NCI-H446 treated with DMSO at 0.1 percent for 48 hours (cell line): ENCODE data around the gene MX1.

Experiments used
- DNase-seq: peaks from one replicate; lab custom pipeline; 2025; lab: John Stamatoyannopoulos, UW

Gene MX1

GRCh38 chr21:41491412-41491811 is 65.4 kb downstream of the MX1 start:
- no peak for DNase-seq

- DNase-seq: no peak
Measured at GRCh38 chr21:41494242-41494641, 68.2 kb downstream of the MX1 start.

- no peak for DNase-seq
Measured at GRCh38 chr21:41497008-41497407, 71.0 kb downstream of the MX1 start.

GRCh38 chr21:41497788-41498187 is 71.7 kb downstream of the MX1 start:
- no peak for DNase-seq

- no peak for DNase-seq
Measured at GRCh38 chr21:41499920-41500319, 73.9 kb downstream of the MX1 start.

GRCh38 chr21:41500363-41500762 is 74.3 kb downstream of the MX1 start:
- DNase-seq: no peak

GRCh38 chr21:41500931-41501381 is 74.9 kb downstream of the MX1 start:
- no peak for DNase-seq

- no peak for DNase-seq
Measured at GRCh38 chr21:41501919-41502318, 75.9 kb downstream of the MX1 start.

- no peak for DNase-seq
Measured at GRCh38 chr21:41503331-41503730, 77.3 kb downstream of the MX1 start.

- DNase-seq: no peak
Measured at GRCh38 chr21:41504030-41504429, 78.0 kb downstream of the MX1 start.

- no peak for DNase-seq
Measured at GRCh38 chr21:41506005-41506594, 80.1 kb downstream of the MX1 start.

- no peak for DNase-seq
Measured at GRCh38 chr21:41506611-41507520, 80.8 kb downstream of the MX1 start.

GRCh38 chr21:41507521-41508414 is 81.7 kb downstream of the MX1 start, which contains the start of gene TMPRSS2:
TSS of gene TMPRSS2 (minus strand) at chr21:41508158. CDS start at chr21:41498133, 10,025 bp downstream.
- DNase-seq: no peak

GRCh38 chr21:41508415-41509144 is 82.5 kb downstream of the MX1 start:
- no peak for DNase-seq
